ENCODE measurements around the gene PHKA1.
"Not testable (repeated sequence)": the region's sequence is repeated elsewhere in the genome, so short reads cannot be mapped to it uniquely, and the experiment has no call there.

PHKA1 gene

GRCh38 chrX:72568406-72569092 lies 145.6 kb downstream of the PHKA1 start:
- Histone ChIP-seq H3K4me3 (no peak overlapping the region), H3K9ac (no peak overlapping the region), H3K27me3 (peaks cover 56 to 99% (median 90%) of the 10 kb centered on the region in 11 experiments), H3K36me3 (peaks cover 34 to 65% (median 53%) of the 10 kb centered on the region in 11 experiments; a peak in 21 of 22 replicates), H4K20me1 (no peaks in the 10 kb centered on the region; a peak in 3 of 22 replicates), H3K9me3 (replicated peaks in 1 of 11) (no peaks in the 10 kb centered on the region), H3K4me2 (no peak overlapping the region), H3K27ac (no peak overlapping the region), H3K4me1 (peaks cover 0 to 7% (median 5%) of the 10 kb centered on the region in 10 experiments; a peak in 7 of 20 replicates)
- no peak for TF ChIP-seq Cebpa-rat (IDR thresholded peaks at IDR 0.05)

DNA sequence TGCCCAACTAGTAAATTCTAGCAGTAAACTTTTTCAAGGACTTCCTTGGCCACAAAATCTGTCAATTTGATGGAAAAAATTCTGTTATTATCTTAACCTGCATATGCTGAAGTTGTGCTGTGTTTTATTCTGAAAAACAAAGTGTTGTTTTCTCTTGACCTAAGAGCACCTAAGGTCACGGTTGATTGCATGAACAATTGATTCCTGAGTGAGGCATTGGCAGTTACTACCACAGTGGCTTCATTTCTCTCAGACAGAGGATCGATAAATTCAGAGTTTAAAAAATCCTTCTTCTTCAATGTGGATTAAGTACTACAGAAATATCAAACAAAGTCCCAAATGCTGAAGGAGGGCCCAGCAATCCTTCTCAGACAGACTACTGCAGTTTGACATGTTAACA lies 147.7 kb downstream of the PHKA1 start:
- no peak for TF ChIP-seq Cebpa-rat (IDR thresholded peaks at IDR 0.05)
- peaks cover 0 to 2% (median under 1%) of the 10 kb centered on the region in 10 experiments; a peak in 3 of 20 replicates for H3K4me1 ChIP-seq
- peaks cover 47 to 84% (median 65%) of the 10 kb centered on the region in 11 experiments; a peak in 21 of 22 replicates for H3K36me3 ChIP-seq

DNA sequence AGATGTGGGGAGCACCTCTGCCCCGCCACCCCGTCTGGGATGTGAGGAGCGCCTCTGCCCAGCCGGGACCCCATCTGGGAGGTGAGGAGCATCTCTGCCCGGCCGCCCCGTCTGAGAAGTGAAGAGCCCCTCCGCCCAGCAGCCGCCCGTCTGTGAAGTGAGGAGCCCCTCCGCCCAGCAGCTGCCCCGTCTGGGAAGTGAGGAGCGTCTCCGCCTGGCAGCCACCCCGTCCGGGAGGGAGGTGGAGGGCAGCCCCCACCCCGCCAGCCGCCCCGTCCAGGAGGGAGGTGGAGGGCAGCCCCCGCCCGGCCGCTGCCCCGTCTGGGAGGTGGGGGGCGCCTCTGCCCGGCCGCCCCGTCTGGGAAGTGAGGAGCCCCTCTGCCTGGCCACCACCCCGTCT lies 154.5 kb downstream of the PHKA1 start:
- H3K27ac ChIP-seq, H3K4me1 ChIP-seq, H3K9ac ChIP-seq, H3K4me3 ChIP-seq, H4K20me1 ChIP-seq, H3K4me2 ChIP-seq: not testable (repeated sequence)
- peaks cover 15 to 75% (median 60%) of the 10 kb centered on the region in 11 experiments for H3K27me3 ChIP-seq
- peaks cover 17 to 50% (median 27%) of the 10 kb centered on the region in 11 experiments; a peak in 19 of 22 replicates for H3K36me3 ChIP-seq
- peaks cover 0 to 27% (median 17%) of the 10 kb centered on the region in 11 experiments for H3K9me3 ChIP-seq (replicated peaks in 1 of 11)

More for the DNA sequence above, 147.7 kb downstream of the PHKA1 start:
- Histone ChIP-seq H3K27ac (no peak overlapping the region), H3K27me3 (peaks cover 56 to 97% (median 81%) of the 10 kb centered on the region in 11 experiments), H3K4me2 (no peak overlapping the region), H3K9me3 (replicated peaks in 1 of 11) (peaks cover 0 to 9% (median 2%) of the 10 kb centered on the region in 11 experiments; a peak in 5 of 22 replicates), H4K20me1 (no peaks in the 10 kb centered on the region; a peak in 3 of 22 replicates), H3K9ac (no peak overlapping the region), H3K4me3 (no peak overlapping the region)

GRCh38 chrX:72554448-72555140 lies 159.5 kb downstream of the PHKA1 start:
- peaks cover 0 to 8% (median 5%) of the 10 kb centered on the region in 11 experiments; a peak in 1 of 22 replicates for H4K20me1 ChIP-seq
- H3K4me1 ChIP-seq: no peaks in the 10 kb centered on the region
- no peak overlapping the region for H3K9ac ChIP-seq
- no peak for TF ChIP-seq Cebpa-rat (IDR thresholded peaks at IDR 0.05)
- peaks cover 0 to 10% (median 3%) of the 10 kb centered on the region in 11 experiments; a peak in 21 of 22 replicates for H3K9me3 ChIP-seq (replicated peaks in 1 of 11)
- H3K36me3 ChIP-seq: peaks cover 0 to 29% (median 6%) of the 10 kb centered on the region in 11 experiments; a peak in 5 of 22 replicates
- H3K27me3 ChIP-seq: peaks cover 26 to 78% (median 69%) of the 10 kb centered on the region in 11 experiments
- no peak overlapping the region for H3K4me3 ChIP-seq
- H3K27ac ChIP-seq: no peak overlapping the region
- H3K4me2 ChIP-seq: no peak overlapping the region

- H3K9me3 ChIP-seq (replicated peaks in 1 of 11); H3K4me3 ChIP-seq; H3K4me2 ChIP-seq; H4K20me1 ChIP-seq; H3K9ac ChIP-seq; H3K27ac ChIP-seq; H3K4me1 ChIP-seq: not testable (repeated sequence)
- Histone ChIP-seq H3K36me3 (peaks cover 0 to 32% (median 8%) of the 10 kb centered on the region in 11 experiments; a peak in 7 of 22 replicates), H3K27me3 (peaks cover 41 to 89% (median 79%) of the 10 kb centered on the region in 11 experiments)
Observed at GRCh38 chrX:72552443-72552842, 161.7 kb downstream of the PHKA1 start.

- Histone ChIP-seq H3K9me3 (replicated peaks in 1 of 11) (no peaks in the 10 kb centered on the region), H3K27ac (no peak overlapping the region), H3K36me3 (peaks cover 0 to 36% (median 6%) of the 10 kb centered on the region in 11 experiments; a peak in 9 of 22 replicates), H3K4me3 (no peak overlapping the region), H3K4me2 (no peak overlapping the region), H3K9ac (no peak overlapping the region), H4K20me1 (peaks cover 0 to 27% (median 7%) of the 10 kb centered on the region in 11 experiments; a peak in 12 of 22 replicates), H3K27me3 (peaks cover 84 to 100% (median 95%) of the 10 kb centered on the region in 11 experiments), H3K4me1 (peaks cover 0 to 6% (median 0%) of the 10 kb centered on the region in 10 experiments; a peak in 1 of 20 replicates)
- TF ChIP-seq Cebpa-rat (IDR thresholded peaks at IDR 0.05): no peak
Observed at GRCh38 chrX:72545990-72546389, 168.1 kb downstream of the PHKA1 start.

DNA sequence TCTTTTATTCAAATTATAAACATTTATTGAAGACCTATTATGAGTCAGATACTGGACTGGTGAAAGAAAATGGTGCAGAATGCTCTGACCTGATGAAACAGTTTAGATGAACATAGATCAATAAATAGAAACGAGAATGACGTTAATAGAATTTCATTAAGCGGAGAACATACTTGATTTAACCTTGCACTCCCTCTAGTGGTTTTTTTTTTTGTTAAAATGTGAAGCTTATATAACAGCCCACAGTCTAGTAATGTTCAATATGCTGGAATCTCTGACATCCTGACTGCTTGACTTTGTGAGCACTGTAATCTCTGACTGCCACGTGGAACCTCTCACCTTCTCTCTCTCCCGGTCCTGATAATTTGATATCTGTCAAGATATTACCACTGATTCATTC lies 173.8 kb downstream of the PHKA1 start:
- Histone ChIP-seq H3K4me3 (no peak overlapping the region), H3K27me3 (peaks cover 54 to 89% (median 78%) of the 10 kb centered on the region in 11 experiments), H3K4me2 (no peak overlapping the region), H3K27ac (no peak overlapping the region), H4K20me1 (peaks cover 3 to 32% (median 18%) of the 10 kb centered on the region in 11 experiments; a peak in 13 of 22 replicates), H3K36me3 (peaks cover 0 to 21% (median 4%) of the 10 kb centered on the region in 11 experiments; a peak in 6 of 22 replicates), H3K4me1 (no peaks in the 10 kb centered on the region), H3K9ac (no peak overlapping the region), H3K9me3 (replicated peaks in 1 of 11) (no peaks in the 10 kb centered on the region)
- TF ChIP-seq Cebpa-rat (IDR thresholded peaks at IDR 0.05): no peak

GRCh38 chrX:72539822-72540221 lies 174.3 kb downstream of the PHKA1 start:
- peaks cover 55 to 89% (median 78%) of the 10 kb centered on the region in 11 experiments for H3K27me3 ChIP-seq
- no peak overlapping the region for H3K4me2 ChIP-seq
- no peaks in the 10 kb centered on the region for H3K9me3 ChIP-seq (replicated peaks in 1 of 11)
- H3K27ac ChIP-seq: no peak overlapping the region
- no peaks in the 10 kb centered on the region for H3K4me1 ChIP-seq
- H3K4me3 ChIP-seq: no peak overlapping the region
- peaks cover 3 to 32% (median 18%) of the 10 kb centered on the region in 11 experiments; a peak in 12 of 22 replicates for H4K20me1 ChIP-seq
- H3K9ac ChIP-seq: no peak overlapping the region
- H3K36me3 ChIP-seq: peaks cover 0 to 26% (median 4%) of the 10 kb centered on the region in 11 experiments; a peak in 6 of 22 replicates
- TF ChIP-seq Cebpa-rat (IDR thresholded peaks at IDR 0.05): no peak

DNA sequence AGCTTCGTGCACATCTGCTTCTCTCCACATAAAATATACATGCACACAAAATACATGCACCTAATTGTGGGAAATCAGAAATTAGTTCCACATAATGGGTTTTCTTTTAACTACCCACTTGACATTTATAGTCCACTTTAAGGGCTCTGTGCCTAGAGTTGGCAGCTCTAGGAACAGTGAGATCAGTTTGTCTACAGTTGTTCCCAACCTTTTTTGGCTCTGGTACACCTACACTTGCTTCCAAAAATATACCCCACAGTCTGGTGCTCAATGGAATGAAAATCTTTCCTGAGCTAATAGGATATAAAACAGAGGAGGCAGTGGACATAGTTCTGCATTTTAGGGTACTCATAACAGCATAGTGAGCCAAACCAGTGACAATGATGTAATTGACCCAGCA lies 177.6 kb downstream of the PHKA1 start:
- Histone ChIP-seq H3K9me3 (replicated peaks in 1 of 11) (no peaks in the 10 kb centered on the region), H3K4me1 (no peaks in the 10 kb centered on the region), H3K4me3 (no peak overlapping the region), H3K9ac (no peak overlapping the region), H4K20me1 (peaks cover 3 to 21% (median 14%) of the 10 kb centered on the region in 11 experiments; a peak in 12 of 22 replicates), H3K27ac (no peak overlapping the region), H3K4me2 (no peak overlapping the region), H3K27me3 (peaks cover 48 to 87% (median 78%) of the 10 kb centered on the region in 11 experiments), H3K36me3 (peaks cover 0 to 11% (median 0%) of the 10 kb centered on the region in 11 experiments; a peak in 2 of 22 replicates)
- no peak for TF ChIP-seq Cebpa-rat (IDR thresholded peaks at IDR 0.05)

All from BLaER1 treated with 17β-estradiol and CSF1 and Interleukin-3, amounts not matched to agents 10 nM and 100 nM (cell line).